Sigmoid colon (tissue), 7 donors: Measurements from ENCODE around the gene CDH9. TPM values are rescaled to one million over a fixed set of nuclear protein-coding genes. Genes with fewer than 3 reads are reported as not detected.

Experiments
- DNase-seq: peaks from one replicate; pipeline ENCODE4 v3.0.0-alpha.2; 2019
- H3K27ac ChIP-seq, 4 donors: fragments of 200-600 bp; sonication (generic); one replicate each; pipeline ENCODE4 v1.5.1; 2016 to 2019; ENCODE audit warnings: mild to moderate bottlenecking in 1 of 4
- H3K27me3 ChIP-seq, 3 donors: fragments of 200-600 bp; sonication (generic); one replicate each; pipeline ENCODE4 v1.5.1; 2019; ENCODE audit warnings: mild to moderate bottlenecking in 1 of 3
- H3K36me3 ChIP-seq, 4 donors: fragments of 200-600 bp; sonication (generic); one replicate each; pipeline ENCODE4 v1.5.1; 2016 to 2019
- H3K4me1 ChIP-seq, 4 donors: fragments of 200-600 bp; sonication (generic); one replicate each; pipeline ENCODE4 v1.5.1; 2017 to 2019
- H3K4me3 ChIP-seq, 4 donors: fragments of 200-600 bp; sonication (generic); one replicate each; pipeline ENCODE4 v1.5.1; 2017 to 2019; ENCODE audit warnings: mild to moderate bottlenecking in 2 of 4, moderate library complexity in 1 of 4
- H3K9me3 ChIP-seq, 4 donors: fragments of 200-600 bp in 3 of 4; sonication (generic) in 3 of 4; one replicate each; pipeline versions ENCODE4 v1.5.1 to v1.6.1; 2013 to 2019
- EP300 ChIP-seq, 4 donors: sonication (generic); formaldehyde crosslinking; IDR thresholded peaks; one replicate each; pipeline ENCODE4 v1.6.1; 2017; ENCODE audit warnings: antibody characterized with exemption in 4 of 4
- POLR2A ChIP-seq, 2 donors: fragments of 450-650 bp; IDR thresholded peaks; one replicate each; pipeline ENCODE4 v1.6.1; 2016; ENCODE audit warnings: antibody characterized with exemption in 2 of 2, mild to moderate bottlenecking in 2 of 2, moderate library complexity in 2 of 2
- POLR2AphosphoS5 ChIP-seq, 4 donors: sonication (generic); formaldehyde crosslinking; IDR thresholded peaks; one replicate each; pipeline ENCODE4 v1.6.1; 2017; ENCODE audit warnings: antibody characterized with exemption in 4 of 4
- WGBS, 2 donors: extraction: QIAGEN DNeasy Blood & Tissue Kit; methylation state at CpG; one replicate each; pipeline ENCODE4 v1.1.7; 2013; 5-methylcytosine and 5-hydroxymethylcytosine counted together
- intact Hi-C: fragments of 100-400 bp; cut with DNase I; formaldehyde crosslinking; loops from one replicate; pipeline ENCODE4 v1.15.1; 2023
- polyA plus RNA-seq, 3 donors: library from polyadenylated mRNA; stranded (reverse); fragments of 200-250 nt; gene quantifications; one replicate each; pipeline ENCODE4 v1.2.3, GENCODE V29; 2013
- total RNA-seq, 4 donors: library from RNA; depleted of rRNA; stranded (reverse); fragments of >200 nt; gene quantifications; one replicate each; pipeline ENCODE4 v1.1.0, GENCODE V29; 2016
- TF ChIP-seq, protein P1 (sequence below), 4 experiments: fragments of 450-650 bp in 3 of 4; fragments of 200-600 bp in 1 of 4; IDR thresholded peaks; one replicate each; pipeline ENCODE4 v1.5.1; 2016 to 2019; ENCODE audit warnings: antibody characterized with exemption in 4 of 4, mild to moderate bottlenecking in 3 of 4, moderate library complexity in 2 of 4
- donor health status: healthy with polysubstance abuse.
- donor health status: Bipolar disorder and iron deficiency.
- donor health status: healthy.

CDH9 gene
- total and polyA plus RNA-seq, 7 donors = 0.81 TPM; not detected in 6

GRCh38 chr5:26986985-26987384 lies 51.4 kb downstream of the CDH9 start:
- TF ChIP-seq POLR2A (IDR thresholded peaks at IDR 0.05) (no peak), POLR2AphosphoS5 (IDR thresholded peaks at IDR 0.05) (no peak), EP300 (IDR thresholded peaks at IDR 0.05) (no peak)
- TF ChIP-seq, protein P1, sequence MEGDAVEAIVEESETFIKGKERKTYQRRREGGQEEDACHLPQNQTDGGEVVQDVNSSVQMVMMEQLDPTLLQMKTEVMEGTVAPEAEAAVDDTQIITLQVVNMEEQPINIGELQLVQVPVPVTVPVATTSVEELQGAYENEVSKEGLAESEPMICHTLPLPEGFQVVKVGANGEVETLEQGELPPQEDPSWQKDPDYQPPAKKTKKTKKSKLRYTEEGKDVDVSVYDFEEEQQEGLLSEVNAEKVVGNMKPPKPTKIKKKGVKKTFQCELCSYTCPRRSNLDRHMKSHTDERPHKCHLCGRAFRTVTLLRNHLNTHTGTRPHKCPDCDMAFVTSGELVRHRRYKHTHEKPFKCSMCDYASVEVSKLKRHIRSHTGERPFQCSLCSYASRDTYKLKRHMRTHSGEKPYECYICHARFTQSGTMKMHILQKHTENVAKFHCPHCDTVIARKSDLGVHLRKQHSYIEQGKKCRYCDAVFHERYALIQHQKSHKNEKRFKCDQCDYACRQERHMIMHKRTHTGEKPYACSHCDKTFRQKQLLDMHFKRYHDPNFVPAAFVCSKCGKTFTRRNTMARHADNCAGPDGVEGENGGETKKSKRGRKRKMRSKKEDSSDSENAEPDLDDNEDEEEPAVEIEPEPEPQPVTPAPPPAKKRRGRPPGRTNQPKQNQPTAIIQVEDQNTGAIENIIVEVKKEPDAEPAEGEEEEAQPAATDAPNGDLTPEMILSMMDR (IDR thresholded peaks at IDR 0.05) = no peak
- DNase-seq = no peak
- no peaks in the 10 kb centered on the region for H3K9me3 ChIP-seq
- no peak overlapping the region for H3K27ac ChIP-seq
- intact Hi-C loops = no loop called here
- H3K27me3 ChIP-seq = no peaks in the 10 kb centered on the region
- 31 to 62% methylated on average over 1 of the region's 1 CpG for WGBS, 2 donors
- H3K4me1 ChIP-seq = no peaks in the 10 kb centered on the region
- no peaks in the 10 kb centered on the region for H3K36me3 ChIP-seq
- no peak overlapping the region for H3K4me3 ChIP-seq

DNA sequence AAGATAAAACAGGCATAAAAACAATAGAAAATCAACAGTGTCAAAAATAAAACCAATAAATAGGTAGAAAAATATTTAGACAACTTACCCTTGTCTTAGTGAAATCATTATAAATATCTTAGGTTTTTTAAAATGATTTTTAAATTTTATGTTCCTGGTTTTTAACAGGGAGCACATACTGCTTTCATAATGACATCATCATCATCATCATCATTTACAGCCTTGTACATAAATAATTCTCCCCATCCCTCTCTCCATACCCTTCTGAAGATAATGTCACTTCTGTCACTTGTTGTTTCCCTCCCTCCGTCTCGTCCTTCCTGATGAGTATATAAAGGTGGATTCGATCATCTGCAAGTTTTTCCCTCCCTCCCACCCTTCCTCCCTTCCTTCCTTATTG lies 56.6 kb downstream of the CDH9 start:
- Histone ChIP-seq H3K27ac (no peak overlapping the region), H3K36me3 (no peaks in the 10 kb centered on the region), H3K4me1 (no peaks in the 10 kb centered on the region), H3K27me3 (no peaks in the 10 kb centered on the region), H3K9me3 (no peaks in the 10 kb centered on the region), H3K4me3 (no peak overlapping the region)
- TF ChIP-seq EP300 (IDR thresholded peaks at IDR 0.05) (no peak), POLR2AphosphoS5 (IDR thresholded peaks at IDR 0.05) (no peak), POLR2A (IDR thresholded peaks at IDR 0.05) (no peak)
- TF ChIP-seq, protein P1 (IDR thresholded peaks at IDR 0.05) = no peak
- intact Hi-C loops = no loop called here
- DNase-seq = no peak
- WGBS, 2 donors = 64 to 80% methylated on average over 3 of the region's 3 CpGs

DNA sequence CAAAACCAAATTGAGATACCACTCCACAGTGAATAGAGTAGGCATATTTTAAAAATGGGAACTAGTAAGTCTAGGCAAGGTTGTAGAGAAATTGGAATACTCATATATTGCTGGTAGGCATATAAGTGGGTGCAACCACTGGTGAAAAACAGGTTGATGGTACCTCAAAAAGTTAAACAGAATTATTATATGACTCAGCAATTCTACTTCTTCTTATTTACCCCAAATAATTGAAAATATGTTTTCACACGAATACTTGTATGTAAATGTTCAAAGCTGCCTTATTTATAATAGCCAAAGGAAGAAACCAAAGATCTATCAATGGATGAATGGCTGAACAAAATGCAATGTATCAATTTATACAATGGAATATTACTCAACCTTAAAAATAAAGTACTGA lies 79.1 kb downstream of the CDH9 start:
- no peak overlapping the region for H3K4me3 ChIP-seq
- TF ChIP-seq, protein P1 (IDR thresholded peaks at IDR 0.05) = no peak
- TF ChIP-seq EP300 (IDR thresholded peaks at IDR 0.05) = no peak
- no peak for TF ChIP-seq POLR2A (IDR thresholded peaks at IDR 0.05)
- no peak for TF ChIP-seq POLR2AphosphoS5 (IDR thresholded peaks at IDR 0.05)
- H3K36me3 ChIP-seq = no peaks in the 10 kb centered on the region
- no peaks in the 10 kb centered on the region for H3K27me3 ChIP-seq
- 59 to 77% methylated on average over 1 of the region's 1 CpG for WGBS, 2 donors
- no peaks in the 10 kb centered on the region for H3K4me1 ChIP-seq
- no peak overlapping the region for H3K27ac ChIP-seq
- no peak for DNase-seq
- intact Hi-C loops = no loop called here
- H3K9me3 ChIP-seq = peaks cover 0 to 2% (median 1%) of the 10 kb centered on the region in 4 donors

- intact Hi-C loops = no loop called here
- no peaks in the 10 kb centered on the region for H3K4me1 ChIP-seq
- no peaks in the 10 kb centered on the region for H3K36me3 ChIP-seq
- H3K4me3 ChIP-seq = no peak overlapping the region
- TF ChIP-seq EP300 (IDR thresholded peaks at IDR 0.05) (no peak), POLR2A (IDR thresholded peaks at IDR 0.05) (no peak), POLR2AphosphoS5 (IDR thresholded peaks at IDR 0.05) (no peak)
- TF ChIP-seq, protein P1 (IDR thresholded peaks at IDR 0.05) = no peak
- H3K27me3 ChIP-seq = no peaks in the 10 kb centered on the region
- H3K27ac ChIP-seq = no peak overlapping the region
- WGBS, 2 donors = 83 to 88% methylated on average over 2 of the region's 2 CpGs
- no peak for DNase-seq
- peaks cover 0 to 2% (median 1%) of the 10 kb centered on the region in 4 donors for H3K9me3 ChIP-seq
These were observed 83.2 kb downstream of the CDH9 start for GRCh38 chr5:26955161-26955560.

DNA sequence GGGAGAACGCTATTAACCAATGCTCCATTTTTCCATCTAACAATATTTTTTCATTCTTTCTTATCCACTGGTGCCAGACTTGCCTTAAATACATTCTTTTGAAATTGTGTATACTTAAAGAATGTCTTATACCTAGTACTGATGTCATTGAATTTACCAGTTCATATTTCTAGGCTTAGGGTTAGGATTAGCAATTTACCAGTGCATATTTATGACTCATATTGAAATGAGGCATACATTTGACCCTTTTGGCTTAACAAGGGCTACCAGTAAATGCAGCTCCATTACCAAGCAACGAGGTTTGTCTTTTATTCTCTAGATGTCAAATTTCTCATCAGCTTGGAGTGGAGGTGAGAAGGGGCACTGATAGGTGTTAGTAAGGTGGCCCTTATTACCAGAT lies 89.5 kb downstream of the CDH9 start:
- intact Hi-C loops = no loop called here
- Histone ChIP-seq H3K4me1 (no peaks in the 10 kb centered on the region), H3K36me3 (no peaks in the 10 kb centered on the region), H3K4me3 (no peak overlapping the region), H3K27ac (no peak overlapping the region), H3K27me3 (no peaks in the 10 kb centered on the region), H3K9me3 (no peaks in the 10 kb centered on the region)
- no peak for DNase-seq
- 56 to 86% methylated on average over 2 of the region's 2 CpGs for WGBS, 2 donors
- TF ChIP-seq EP300 (IDR thresholded peaks at IDR 0.05) (no peak), POLR2A (IDR thresholded peaks at IDR 0.05) (no peak), POLR2AphosphoS5 (IDR thresholded peaks at IDR 0.05) (no peak)
- TF ChIP-seq, protein P1 (IDR thresholded peaks at IDR 0.05) = no peak
